GM12892 (cell line): Measurements from ENCODE around the gene CXCR5.

Source experiments
- POLR2A ChIP-seq: IDR thresholded peaks from 2 replicates; pipeline ENCODE4 v1.6.1; 2011; ENCODE audit warnings: low read depth, low read length, control low read depth
- POLR2AphosphoS5 ChIP-seq: IDR thresholded peaks from 2 replicates; pipeline ENCODE4 v1.6.1; 2011; ENCODE audit warnings: low read depth, low read length, control low read depth
- TAF1 ChIP-seq: IDR thresholded peaks from 2 replicates; pipeline ENCODE4 v1.6.1; 2011; ENCODE audit warnings: low read depth, mild to moderate bottlenecking, control low read depth, low read length, borderline replicate concordance

GRCh38 chr11:118910309-118911112, 26.8 kb downstream of the CXCR5 start:
- TF ChIP-seq POLR2A, result no peak
- no peak for TF ChIP-seq POLR2AphosphoS5
- no peak for TF ChIP-seq TAF1
